Stimulated activated CD4-positive, alpha-beta T cell treated with anti-CD3 and anti-CD28 coated beads, Interleukin-15, amount 100 ng/mL, for 48 hours (primary cell): Measurements from ENCODE around the gene ADAM8.
"Not testable (repeated sequence)": the region's sequence is repeated elsewhere in the genome, so short reads cannot be mapped to it uniquely, and the experiment has no call there.

ENCODE experiments used
- DNase-seq, 2 donors: peaks; one replicate each; pipeline ENCODE4 v3.0.0-alpha.2; 2020; ENCODE audit warnings: low read depth in 2 of 2

ADAM8 gene

GRCh38 chr10:133231244-133231945, 45.3 kb downstream of the ADAM8 start:
- no peak for DNase-seq

- DNase-seq = no peak
Observed at GRCh38 chr10:133230387-133231195, 46.1 kb downstream of the ADAM8 start.

GRCh38 chr10:133230044-133230361, 46.7 kb downstream of the ADAM8 start, which contains the start of gene UTF1:
TSS of gene UTF1 (plus strand) at chr10:133230217. CDS start at chr10:133230289, 72 bp downstream.
- no peak for DNase-seq

GRCh38 chr10:133229265-133230043, 47.2 kb downstream of the ADAM8 start:
- DNase-seq = no peak

- DNase-seq = no peak
Observed at GRCh38 chr10:133227256-133227655, 49.4 kb downstream of the ADAM8 start.

- DNase-seq = no peak
Observed at GRCh38 chr10:133226251-133226808, 50.3 kb downstream of the ADAM8 start.

GRCh38 chr10:133225707-133226191, 50.9 kb downstream of the ADAM8 start:
- DNase-seq = no peak

- DNase-seq = no peak
Observed at GRCh38 chr10:133224756-133225372, 51.8 kb downstream of the ADAM8 start.

- no peak for DNase-seq
Observed at GRCh38 chr10:133224076-133224475, 52.6 kb downstream of the ADAM8 start.

- not testable (repeated sequence) for DNase-seq
Observed at GRCh38 chr10:133221756-133222155, 54.9 kb downstream of the ADAM8 start.

- no peak for DNase-seq
Observed at GRCh38 chr10:133221331-133221730, 55.3 kb downstream of the ADAM8 start.

- DNase-seq = no peak
Observed at GRCh38 chr10:133219782-133220181, 56.9 kb downstream of the ADAM8 start.

- no peak for DNase-seq
Observed at GRCh38 chr10:133218891-133219290, 57.8 kb downstream of the ADAM8 start.

- DNase-seq = no peak
Observed at GRCh38 chr10:133217800-133218589, 58.7 kb downstream of the ADAM8 start.

GRCh38 chr10:133216776-133217175, 59.9 kb downstream of the ADAM8 start:
- DNase-seq = no peak

- DNase-seq = no peak
Observed at GRCh38 chr10:133215586-133215985, 61.1 kb downstream of the ADAM8 start.

- DNase-seq = no peak
Observed at GRCh38 chr10:133214468-133215410, 61.9 kb downstream of the ADAM8 start.

GRCh38 chr10:133213641-133214467, 62.8 kb downstream of the ADAM8 start:
- no peak for DNase-seq
